ENCODE results near the gene CENPF.
"Not testable (repeated sequence)": the region's sequence is repeated elsewhere in the genome, so short reads cannot be mapped to it uniquely, and the experiment has no call there.

The CENPF gene

DNA sequence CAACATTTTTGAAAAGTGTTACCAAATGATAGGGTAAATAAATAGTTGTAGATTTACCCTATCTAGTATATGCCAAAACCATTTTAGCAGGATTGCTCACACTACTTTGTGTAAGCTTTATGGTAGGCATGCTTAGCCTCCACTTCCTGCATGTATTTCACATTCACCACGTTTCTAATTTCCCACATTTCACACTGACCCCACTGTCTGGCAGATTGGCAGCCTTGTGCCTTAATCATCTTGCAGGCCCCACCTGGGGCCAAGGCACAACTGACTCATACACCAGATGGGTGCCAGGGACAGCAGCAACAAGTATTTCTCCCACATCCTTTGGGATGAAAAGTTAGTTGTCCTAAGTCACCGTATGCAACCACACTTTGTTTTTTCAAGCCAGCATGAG lies 21.2 kb upstream of the CENPF start:
- intact Hi-C loops (cut with DNase I): no loop called here
- no peak for DNase-seq

GRCh38 chr1:214582289-214582891 lies 20.6 kb upstream of the CENPF start:
- DNase-seq: no peak
- intact Hi-C loops (cut with DNase I): no loop called here

GRCh38 chr1:214583113-214583512 lies 19.9 kb upstream of the CENPF start:
- intact Hi-C loops (cut with DNase I): no loop called here
- no peak for DNase-seq

- DNase-seq: no peak
- intact Hi-C loops (cut with DNase I): no loop called here
Observed at GRCh38 chr1:214583824-214584554, 19.0 kb upstream of the CENPF start.

DNA sequence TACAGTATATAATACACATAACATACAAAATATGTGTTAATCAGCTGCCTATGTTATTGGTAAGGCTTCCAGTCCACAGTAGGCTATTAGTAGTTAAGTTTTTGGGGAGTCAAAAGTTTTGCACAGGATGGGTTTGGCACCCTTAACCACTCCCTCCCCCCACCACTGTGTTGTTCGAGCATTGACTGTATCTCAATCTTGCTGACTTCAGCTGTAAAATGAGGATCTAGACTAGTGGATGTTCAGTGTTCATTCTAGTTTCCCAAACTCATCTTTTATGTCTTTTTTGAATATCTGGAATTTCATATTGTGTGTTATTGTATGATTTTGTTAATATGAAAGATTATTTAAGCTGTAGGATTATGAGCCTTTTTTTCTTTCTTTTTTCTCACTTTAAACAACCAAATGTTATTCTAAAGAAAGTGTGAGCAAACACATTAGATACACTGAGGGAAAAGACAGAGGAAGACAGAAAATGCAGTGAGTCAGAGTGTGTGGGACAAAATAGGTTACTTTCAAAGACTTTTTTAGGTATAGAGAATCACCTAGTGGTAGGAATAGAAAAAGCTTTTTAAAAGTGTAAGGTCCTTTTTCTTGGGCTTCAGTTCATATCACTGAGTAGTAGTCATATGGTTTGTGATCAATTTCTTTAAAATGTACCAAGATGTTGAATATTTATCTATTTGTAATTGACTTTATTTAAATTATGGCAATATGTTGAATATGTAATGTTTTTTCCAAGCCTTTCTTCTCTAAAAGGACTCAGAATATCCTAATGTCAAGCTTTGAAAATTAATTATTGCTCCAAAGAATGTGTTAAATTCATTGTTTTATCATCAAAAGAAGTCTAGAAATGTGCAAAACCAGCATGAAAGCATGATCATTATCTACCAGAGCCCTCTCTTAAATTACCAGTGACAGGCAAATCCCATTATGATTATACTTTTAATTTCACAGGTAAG lies 17.9 kb upstream of the CENPF start:
- DNase-seq: no peak
- intact Hi-C loops (cut with DNase I): no loop called here

DNA sequence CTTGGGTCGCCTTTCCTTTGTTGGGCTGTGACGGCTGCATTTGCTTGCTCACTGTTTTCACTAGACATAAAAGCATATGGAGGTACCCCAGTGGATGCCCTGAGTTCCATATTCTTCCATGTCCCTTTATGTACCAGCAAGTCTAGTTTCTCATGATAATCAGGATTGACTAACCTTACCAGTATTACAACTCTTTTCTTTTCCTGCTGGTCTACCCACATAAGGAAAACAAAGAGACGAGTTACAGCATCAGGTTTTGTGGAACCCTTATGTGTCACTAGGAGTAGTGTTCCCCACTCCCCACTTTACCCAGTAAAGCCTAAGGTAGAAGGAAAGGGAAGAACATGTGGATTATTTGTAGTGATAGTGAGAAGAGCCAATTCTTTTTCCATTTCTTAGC lies 16.4 kb upstream of the CENPF start:
- intact Hi-C loops (cut with DNase I): no loop called here

GRCh38 chr1:214587165-214587564 lies 15.8 kb upstream of the CENPF start:
- DNase-seq: no peak
- intact Hi-C loops (cut with DNase I): no loop called here

More for the DNA sequence above, 16.4 kb upstream of the CENPF start:
- no peak for DNase-seq

DNA sequence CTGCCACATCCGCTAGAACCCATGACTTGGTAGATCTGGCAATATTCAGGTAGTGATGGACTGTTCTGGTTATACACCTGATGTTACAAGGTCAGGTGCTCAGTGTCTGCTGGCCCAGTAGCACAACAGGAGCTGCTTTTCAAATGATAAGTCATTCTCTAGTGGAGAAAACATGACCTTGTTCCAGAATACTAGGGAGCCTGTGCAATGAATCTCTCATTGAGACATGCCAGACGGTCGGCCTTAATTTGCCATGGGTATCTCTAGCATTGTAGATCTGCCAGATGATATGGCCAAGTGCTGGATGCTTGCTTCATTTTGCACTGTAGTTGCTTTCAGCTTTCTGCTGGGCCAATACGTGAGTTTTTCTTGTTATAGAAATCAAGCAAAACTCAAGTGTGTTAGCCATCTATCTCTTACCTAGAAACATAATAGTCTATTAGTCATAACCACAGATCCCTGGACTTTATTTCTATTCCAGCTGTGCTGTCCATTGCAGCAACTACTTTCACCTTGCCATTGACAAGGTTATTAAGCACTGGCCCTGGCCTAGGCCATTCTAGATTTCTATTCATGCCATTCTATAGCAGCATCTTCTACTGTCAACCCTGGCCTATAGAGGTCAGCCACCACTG lies 13.9 kb upstream of the CENPF start:
- DNase-seq: no peak
- intact Hi-C loops (cut with DNase I): no loop called here

DNA sequence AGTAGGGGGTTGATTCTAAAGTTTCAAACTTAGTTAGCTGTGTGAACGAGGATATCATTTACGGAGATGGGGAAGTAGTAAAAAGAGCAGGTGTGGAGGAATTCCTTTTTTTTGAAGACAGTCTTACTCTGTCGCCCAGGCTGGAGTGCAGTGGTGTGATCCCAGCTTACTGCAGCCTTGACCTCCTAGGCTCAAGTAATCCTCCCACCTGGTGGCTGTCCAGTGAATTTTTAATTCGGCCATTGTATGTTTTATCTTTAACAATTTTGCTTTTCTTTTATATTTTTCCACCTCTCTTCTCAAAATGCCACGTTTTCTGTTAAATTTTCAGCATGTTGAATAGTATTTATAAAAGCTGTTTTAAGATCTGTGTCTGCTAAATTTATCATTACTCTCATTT lies 12.3 kb upstream of the CENPF start:
- DNase-seq: no peak

DNA sequence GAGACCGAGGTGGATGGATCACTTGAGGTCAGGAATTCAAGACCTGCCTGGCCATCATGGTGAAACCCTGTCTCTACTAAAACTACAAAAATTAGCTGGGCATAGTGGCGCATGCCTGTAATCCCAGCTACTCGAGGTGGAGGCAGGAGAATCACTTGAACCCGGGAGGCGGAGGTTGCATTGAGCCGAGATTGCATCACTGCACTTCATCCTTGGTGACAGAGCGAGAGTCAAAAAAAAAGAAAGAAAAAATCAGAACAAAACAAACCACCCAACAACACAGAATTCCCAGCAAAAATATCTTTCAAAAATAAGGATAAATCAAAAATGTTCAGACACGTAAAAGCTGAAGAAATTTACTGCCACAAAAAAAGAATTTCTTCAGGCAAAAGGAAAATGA lies 11.1 kb upstream of the CENPF start:
- not testable (repeated sequence) for DNase-seq

More for the DNA sequence above, 12.3 kb upstream of the CENPF start:
- intact Hi-C loops (cut with DNase I): no loop called here

GRCh38 chr1:214593158-214593557 lies 9.8 kb upstream of the CENPF start:
- no peak for DNase-seq

More for the DNA sequence above, 11.1 kb upstream of the CENPF start:
- intact Hi-C loops (cut with DNase I): not testable (repeated sequence)

DNA sequence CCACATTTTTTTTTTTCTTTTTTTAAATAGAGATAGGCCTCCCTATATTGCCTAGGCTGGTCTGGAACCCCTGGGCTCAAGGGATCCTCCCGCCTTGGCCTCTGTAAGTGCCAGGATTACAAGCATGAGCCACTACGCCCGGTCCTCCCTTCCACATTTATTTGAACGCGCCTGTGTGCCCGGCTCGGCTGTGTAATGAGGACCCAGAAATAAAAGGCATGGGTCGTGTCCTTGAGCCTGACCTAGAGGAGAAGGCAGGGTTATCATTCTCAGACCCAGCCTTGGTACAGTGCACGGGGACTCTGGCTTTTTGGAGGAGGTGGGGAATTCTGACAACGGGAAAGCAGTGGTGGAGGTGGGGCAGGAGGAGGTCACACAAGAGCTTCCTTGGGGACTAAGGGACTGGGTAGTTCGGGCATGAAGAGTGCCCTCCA lies 841 bp downstream of the CENPF start:
- DNase-seq: no peak
- intact Hi-C loops (cut with DNase I): no loop called here

More at GRCh38 chr1:214593158-214593557, 9.8 kb upstream of the CENPF start:
- intact Hi-C loops (cut with DNase I): no loop called here

- intact Hi-C loops (cut with DNase I): no loop called here
- no peak for DNase-seq
Observed at GRCh38 chr1:214604523-214604922, 1.5 kb downstream of the CENPF start.

DNA sequence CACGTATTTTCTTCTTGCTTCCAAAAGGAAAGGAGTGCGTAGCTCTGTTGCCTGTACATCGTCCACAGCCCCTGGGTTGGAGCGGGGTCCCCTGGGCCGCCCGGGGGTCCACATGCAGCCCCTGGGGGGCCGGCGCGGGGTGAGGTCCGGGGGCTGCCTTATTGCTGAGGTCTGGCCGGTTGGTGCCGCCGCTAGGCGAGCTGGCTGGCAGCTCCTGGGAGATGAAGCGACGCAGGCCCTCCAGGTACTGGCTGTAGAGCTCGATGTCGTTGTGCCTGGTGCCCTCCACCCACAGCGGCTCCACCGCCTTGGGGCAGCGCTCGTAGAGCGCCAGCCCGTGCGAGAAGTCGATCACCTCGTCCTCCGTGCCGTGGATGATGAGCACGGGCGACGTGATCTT lies 2.5 kb downstream of the CENPF start:
- DNase-seq; intact Hi-C loops (cut with DNase I): not testable (repeated sequence)

DNA sequence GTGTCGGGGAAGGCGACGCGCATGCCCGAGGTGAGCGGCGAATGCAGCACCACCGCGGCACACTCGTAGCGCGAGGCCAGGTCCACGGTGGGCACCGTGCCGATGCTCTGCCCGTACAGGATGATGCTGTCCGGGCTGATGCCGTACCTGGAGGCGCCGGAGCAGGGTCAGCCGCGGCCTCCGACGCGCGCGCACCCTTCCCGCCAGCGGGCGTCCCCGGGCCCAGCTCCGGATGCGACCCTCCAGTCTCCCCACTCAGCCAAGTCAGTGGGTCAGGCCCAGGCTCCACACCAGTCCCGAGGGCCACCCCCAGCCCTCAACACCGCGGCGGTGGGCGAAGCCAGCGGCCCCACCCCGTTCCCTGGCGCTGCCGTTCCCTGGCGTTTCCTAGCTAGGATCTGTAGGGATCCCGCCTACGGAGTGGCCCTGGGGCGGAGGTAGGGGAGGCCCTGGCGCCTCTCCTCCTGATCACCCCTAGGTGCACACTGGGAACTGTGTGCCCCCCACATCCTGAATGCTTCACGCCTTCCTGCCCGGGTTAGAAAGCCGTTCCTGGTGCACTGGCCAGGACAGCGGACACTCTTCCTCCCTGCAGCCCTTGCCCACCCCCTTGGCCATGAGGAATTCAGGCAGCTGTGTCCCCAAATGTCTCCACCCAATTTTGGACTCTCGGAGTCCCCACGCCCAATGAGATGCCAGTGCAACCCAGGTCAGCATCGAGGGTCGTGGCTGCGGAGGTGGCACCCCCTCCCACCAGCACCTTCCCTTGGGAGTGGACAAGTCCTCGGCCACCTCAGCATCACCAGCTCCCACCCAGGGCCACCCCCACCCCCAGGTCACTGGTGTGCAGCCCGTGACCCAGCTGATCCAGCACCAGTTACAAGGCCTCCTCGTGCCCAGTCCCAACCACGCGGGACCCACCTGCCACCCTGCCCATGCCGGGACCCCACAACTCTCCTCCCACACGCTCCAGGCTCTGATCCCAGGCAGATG lies 3.2 kb downstream of the CENPF start:
- intact Hi-C loops (cut with DNase I); DNase-seq: not testable (repeated sequence)

DNA sequence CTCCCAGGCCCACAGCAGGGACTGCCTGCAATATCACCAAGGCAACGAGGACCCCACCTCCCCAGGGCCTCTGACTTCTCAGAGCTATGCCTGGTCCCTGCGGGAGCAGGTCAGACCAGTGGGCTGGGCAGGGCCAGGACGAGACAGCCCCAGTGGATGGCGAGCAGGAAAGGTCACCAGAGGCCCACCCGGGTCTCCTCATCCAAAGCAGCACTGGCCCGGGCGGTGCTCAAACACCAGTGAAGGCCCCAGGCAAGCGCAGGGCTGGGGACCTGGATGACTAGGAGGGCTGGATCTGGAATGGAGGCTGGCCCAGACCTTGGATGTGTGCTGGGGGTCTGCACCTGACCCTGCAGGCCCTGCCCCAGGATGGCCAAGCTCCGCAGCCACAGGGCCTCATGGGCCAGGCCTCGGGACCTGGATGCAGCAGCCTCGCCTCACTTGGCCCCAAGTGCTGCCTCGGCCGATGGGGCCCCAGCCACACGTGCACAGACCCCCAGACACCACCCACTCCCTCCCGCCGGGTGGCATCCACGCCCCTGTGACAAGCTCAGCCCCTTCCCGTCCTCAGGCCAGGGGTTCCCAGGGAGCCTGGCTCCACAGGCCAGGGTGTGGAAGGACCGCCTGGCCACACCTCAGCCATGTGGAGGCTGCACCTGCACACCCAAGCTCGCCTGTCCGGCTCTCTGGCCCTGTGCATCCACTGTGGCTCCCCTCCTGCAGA lies 4.7 kb downstream of the CENPF start:
- intact Hi-C loops (cut with DNase I); DNase-seq: not testable (repeated sequence)

DNA sequence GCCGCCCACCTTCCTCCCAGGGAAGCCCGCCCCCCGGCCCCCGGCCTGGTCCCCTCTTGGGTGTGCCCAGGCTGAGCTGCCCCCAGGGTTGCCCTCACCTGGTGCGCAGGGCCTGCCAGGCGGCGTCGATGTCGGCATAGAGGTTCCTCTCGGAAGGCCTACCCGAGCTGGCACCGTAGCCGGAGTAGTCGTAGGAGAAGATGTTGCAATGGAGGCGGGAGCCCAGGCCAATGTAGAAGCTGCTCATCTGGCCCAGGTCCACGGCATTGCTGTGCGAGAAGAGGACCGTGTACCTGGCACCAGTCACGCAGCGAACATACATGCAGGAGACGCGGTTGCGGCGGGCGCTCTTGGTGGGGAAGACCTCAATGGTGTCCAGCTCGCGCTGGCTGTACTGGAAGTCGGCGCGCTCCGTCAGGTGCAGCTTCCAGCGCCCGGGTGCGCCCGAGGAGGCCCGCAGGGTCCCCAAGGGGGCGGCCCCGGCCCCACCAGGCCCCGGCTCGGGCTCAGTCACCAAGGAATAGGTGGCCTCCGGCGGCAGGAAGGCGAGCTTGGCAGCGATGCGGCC lies 5.3 kb downstream of the CENPF start:
- intact Hi-C loops (cut with DNase I); DNase-seq: not testable (repeated sequence)
